ENCODE results near the gene KCNIP3. TPM values are rescaled to one million over a fixed set of nuclear protein-coding genes. Genes with fewer than 3 reads are reported as not detected.
"Not testable (repeated sequence)": the region's sequence is repeated elsewhere in the genome, so short reads cannot be mapped to it uniquely, and the experiment has no call there.

Gene KCNIP3
- total RNA-seq, 1 experiment from 2014 or later = 19.1 TPM

DNA sequence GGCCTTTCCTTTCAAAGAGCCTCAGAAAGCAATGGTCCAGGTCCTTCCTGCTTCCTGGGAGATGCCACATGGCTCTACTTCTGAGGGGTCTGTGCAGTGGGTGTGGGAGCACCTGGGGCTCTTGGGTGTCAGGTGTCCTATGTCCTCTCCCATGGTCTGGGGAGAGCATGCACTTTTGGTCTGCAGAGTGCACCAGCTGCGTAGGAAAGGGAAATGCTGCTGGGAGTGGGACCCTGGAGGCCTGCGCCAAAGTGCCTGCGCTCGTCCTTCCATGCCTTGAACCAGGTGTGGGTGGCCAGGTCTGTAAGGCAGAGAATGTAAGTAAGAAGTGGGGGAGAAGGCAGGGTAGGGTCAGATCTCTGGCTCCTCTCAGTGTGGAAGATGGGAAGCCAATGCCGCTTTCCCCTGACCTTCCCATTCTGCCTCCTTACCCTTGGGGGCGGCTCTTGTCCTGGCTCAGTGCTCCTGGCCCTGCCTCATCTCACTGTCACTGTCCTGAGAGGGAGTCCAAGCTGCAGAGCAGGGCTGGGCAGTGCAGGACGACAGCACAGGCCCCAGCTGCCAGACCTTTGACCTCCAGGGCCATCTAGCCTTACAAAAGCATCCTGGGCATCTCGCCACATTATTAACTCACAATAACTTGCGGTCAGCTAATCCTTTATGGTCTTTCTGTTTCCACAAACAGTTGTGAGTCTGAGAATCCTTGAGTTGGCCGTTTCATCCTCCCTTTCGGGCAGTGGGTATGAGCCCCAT is 29.5 kb upstream of the KCNIP3 start:
- no peak overlapping the region for H2AFZ ChIP-seq (ENCODE audit: low read length)
- no peak overlapping the region for H3K4me3 ChIP-seq (ENCODE audit: low read length)
- intact Hi-C loops (cut with micrococcal nuclease) = no loop called here
- H3K9ac ChIP-seq (ENCODE audit: low read length) = no peak overlapping the region
- H3F3A ChIP-seq (ENCODE audit: low read length, unreplicated experiment) = no peaks in the 10 kb centered on the region
- ATAC-seq (no peak; the same call in none of the 2 replicates), DNase-seq (peak; percentile 24)
- TF ChIP-seq EZH2 (IDR thresholded peaks at IDR 0.05; ENCODE audit: low read length, unreplicated experiment) = no peak
- H3K4me2 ChIP-seq (ENCODE audit: low read length) = no peak overlapping the region
- no peaks in the 10 kb centered on the region for H3K27me3 ChIP-seq (ENCODE audit: low read length)
- no TSS peak for BruUV-seq (replicated peaks)
- H3K9me3 ChIP-seq (ENCODE audit: low read length) = no peaks in the 10 kb centered on the region
- POLR2A ChIA-PET (ENCODE audit: unreplicated experiment) = no interaction called here
- H4K20me1 ChIP-seq (ENCODE audit: low read length) = no peaks in the 10 kb centered on the region
- CTCF ChIA-PET = no interaction called here
- H3K4me1 ChIP-seq (ENCODE audit: insufficient read depth, low read length) = no peaks in the 10 kb centered on the region
- no peak overlapping the region for H3K27ac ChIP-seq (ENCODE audit: low read length)
- H3K9me2 ChIP-seq (replicated peaks; ENCODE audit: low read length) = no peaks in the 10 kb centered on the region
- H3K79me2 ChIP-seq (ENCODE audit: low read length) = no peaks in the 10 kb centered on the region
- H3K36me3 ChIP-seq (ENCODE audit: low read depth, low read length) = no peaks in the 10 kb centered on the region

- no peak overlapping the region for H3K27ac ChIP-seq (ENCODE audit: low read length)
- no peaks in the 10 kb centered on the region for H3F3A ChIP-seq (ENCODE audit: low read length, unreplicated experiment)
- ChIA-PET POLR2A (ENCODE audit: unreplicated experiment) (no interaction called here), CTCF (no interaction called here)
- H3K4me1 ChIP-seq (ENCODE audit: insufficient read depth, low read length) = peaks cover under 1% of the 10 kb centered on the region; the same call in 1 of the 2 replicates
- ATAC-seq (no peak), DNase-seq (no peak)
- H3K79me2 ChIP-seq (ENCODE audit: low read length) = no peaks in the 10 kb centered on the region
- no TSS peak for BruUV-seq (replicated peaks)
- no peaks in the 10 kb centered on the region for H3K27me3 ChIP-seq (ENCODE audit: low read length)
- TF ChIP-seq EZH2 (IDR thresholded peaks at IDR 0.05; ENCODE audit: low read length, unreplicated experiment) (no peak), EZH2phosphoT487 (IDR thresholded peaks at IDR 0.05; ENCODE audit: borderline replicate concordance, low read length) (no peak)
- TF ChIP-seq, protein P1, sequence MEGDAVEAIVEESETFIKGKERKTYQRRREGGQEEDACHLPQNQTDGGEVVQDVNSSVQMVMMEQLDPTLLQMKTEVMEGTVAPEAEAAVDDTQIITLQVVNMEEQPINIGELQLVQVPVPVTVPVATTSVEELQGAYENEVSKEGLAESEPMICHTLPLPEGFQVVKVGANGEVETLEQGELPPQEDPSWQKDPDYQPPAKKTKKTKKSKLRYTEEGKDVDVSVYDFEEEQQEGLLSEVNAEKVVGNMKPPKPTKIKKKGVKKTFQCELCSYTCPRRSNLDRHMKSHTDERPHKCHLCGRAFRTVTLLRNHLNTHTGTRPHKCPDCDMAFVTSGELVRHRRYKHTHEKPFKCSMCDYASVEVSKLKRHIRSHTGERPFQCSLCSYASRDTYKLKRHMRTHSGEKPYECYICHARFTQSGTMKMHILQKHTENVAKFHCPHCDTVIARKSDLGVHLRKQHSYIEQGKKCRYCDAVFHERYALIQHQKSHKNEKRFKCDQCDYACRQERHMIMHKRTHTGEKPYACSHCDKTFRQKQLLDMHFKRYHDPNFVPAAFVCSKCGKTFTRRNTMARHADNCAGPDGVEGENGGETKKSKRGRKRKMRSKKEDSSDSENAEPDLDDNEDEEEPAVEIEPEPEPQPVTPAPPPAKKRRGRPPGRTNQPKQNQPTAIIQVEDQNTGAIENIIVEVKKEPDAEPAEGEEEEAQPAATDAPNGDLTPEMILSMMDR (conservative IDR thresholded peaks at IDR 0.05; ENCODE audit: low read depth, low read length) = no peak
- H3K9ac ChIP-seq (ENCODE audit: low read length) = no peak overlapping the region
- no peaks in the 10 kb centered on the region for H3K9me3 ChIP-seq (ENCODE audit: low read length)
- no peak overlapping the region for H3K4me3 ChIP-seq (ENCODE audit: low read length)
- H3K4me2 ChIP-seq (ENCODE audit: low read length) = no peak overlapping the region
- intact Hi-C loops (cut with micrococcal nuclease) = no loop called here
- no peaks in the 10 kb centered on the region for H3K36me3 ChIP-seq (ENCODE audit: low read depth, low read length)
- no peaks in the 10 kb centered on the region for H3K9me2 ChIP-seq (replicated peaks; ENCODE audit: low read length)
- no peaks in the 10 kb centered on the region for H4K20me1 ChIP-seq (ENCODE audit: low read length)
- H2AFZ ChIP-seq (ENCODE audit: low read length) = no peak overlapping the region
Measured at GRCh38 chr2:95268211-95269035, 28.7 kb upstream of the KCNIP3 start.

GRCh38 chr2:95269036-95269680 is 28.0 kb upstream of the KCNIP3 start:
- no peaks in the 10 kb centered on the region for H3K36me3 ChIP-seq (ENCODE audit: low read depth, low read length)
- intact Hi-C loops (cut with micrococcal nuclease) = no loop called here
- ATAC-seq = no peak
- H3K4me1 ChIP-seq (ENCODE audit: insufficient read depth, low read length) = peaks cover 8% of the 10 kb centered on the region
- no peak overlapping the region for H2AFZ ChIP-seq (ENCODE audit: low read length)
- no peak overlapping the region for H3K4me2 ChIP-seq (ENCODE audit: low read length)
- no peaks in the 10 kb centered on the region for H3K9me2 ChIP-seq (replicated peaks; ENCODE audit: low read length)
- H3K4me3 ChIP-seq (ENCODE audit: low read length) = no peak overlapping the region
- no peaks in the 10 kb centered on the region for H3K9me3 ChIP-seq (ENCODE audit: low read length)
- no peak for DNase-seq
- H3K79me2 ChIP-seq (ENCODE audit: low read length) = no peaks in the 10 kb centered on the region
- ChIA-PET POLR2A (ENCODE audit: unreplicated experiment) (no interaction called here), CTCF (no interaction called here)
- BruUV-seq (replicated peaks) = no TSS peak
- H3F3A ChIP-seq (ENCODE audit: low read length, unreplicated experiment) = no peaks in the 10 kb centered on the region
- no peak overlapping the region for H3K9ac ChIP-seq (ENCODE audit: low read length)
- no peak overlapping the region for H3K27ac ChIP-seq (ENCODE audit: low read length)
- TF ChIP-seq EZH2phosphoT487 (IDR thresholded peaks at IDR 0.05; ENCODE audit: borderline replicate concordance, low read length) (no peak), EZH2 (IDR thresholded peaks at IDR 0.05; ENCODE audit: low read length, unreplicated experiment) (no peak)
- TF ChIP-seq, protein P1 (conservative IDR thresholded peaks at IDR 0.05; ENCODE audit: low read depth, low read length) = no peak
- no peaks in the 10 kb centered on the region for H4K20me1 ChIP-seq (ENCODE audit: low read length)
- H3K27me3 ChIP-seq (ENCODE audit: low read length) = no peaks in the 10 kb centered on the region

DNA sequence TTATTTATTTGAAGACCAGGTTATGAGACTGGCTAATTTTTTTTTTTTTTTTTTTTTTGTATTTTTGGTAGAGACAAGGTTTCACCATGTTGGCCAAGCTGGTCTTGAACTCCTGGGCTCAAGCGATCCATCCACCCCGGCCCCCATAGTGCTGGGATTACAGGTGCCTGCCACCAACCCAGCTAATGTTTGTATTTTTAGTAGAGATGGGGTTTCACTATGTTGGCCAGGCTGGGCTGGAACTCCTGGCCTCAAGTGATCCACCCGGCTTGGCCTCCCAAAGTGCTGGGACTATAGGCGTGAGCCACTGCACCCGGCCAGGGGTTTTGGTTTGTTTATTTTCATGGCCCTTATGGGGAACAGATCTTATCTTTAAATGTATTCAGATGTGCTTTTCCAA is 27.4 kb upstream of the KCNIP3 start:
- H3K27me3 ChIP-seq (ENCODE audit: low read length); H3K4me2 ChIP-seq (ENCODE audit: low read length); POLR2A ChIA-PET (ENCODE audit: unreplicated experiment); H3K79me2 ChIP-seq (ENCODE audit: low read length); H4K20me1 ChIP-seq (ENCODE audit: low read length); DNase-seq; H3F3A ChIP-seq (ENCODE audit: low read length, unreplicated experiment); H3K4me3 ChIP-seq (ENCODE audit: low read length); BruUV-seq (replicated peaks); H3K9me3 ChIP-seq (ENCODE audit: low read length); CTCF ChIA-PET; intact Hi-C loops (cut with micrococcal nuclease); H2AFZ ChIP-seq (ENCODE audit: low read length); H3K9me2 ChIP-seq (replicated peaks; ENCODE audit: low read length); H3K27ac ChIP-seq (ENCODE audit: low read length); H3K36me3 ChIP-seq (ENCODE audit: low read depth, low read length); H3K9ac ChIP-seq (ENCODE audit: low read length); ATAC-seq: not testable (repeated sequence)
- H3K4me1 ChIP-seq (ENCODE audit: insufficient read depth, low read length) = peaks cover 13% of the 10 kb centered on the region
